NCI-H2196 (cell line): ENCODE results near the gene NHP2.
"Not testable (repeated sequence)": the region's sequence is repeated elsewhere in the genome, so short reads cannot be mapped to it uniquely, and the experiment has no call there.

Experiments used
- DNase-seq: peaks from one replicate; lab custom pipeline; 2025; ENCODE audit not compliant: unreplicated experiment; lab: John Stamatoyannopoulos, UW

Gene NHP2

DNA sequence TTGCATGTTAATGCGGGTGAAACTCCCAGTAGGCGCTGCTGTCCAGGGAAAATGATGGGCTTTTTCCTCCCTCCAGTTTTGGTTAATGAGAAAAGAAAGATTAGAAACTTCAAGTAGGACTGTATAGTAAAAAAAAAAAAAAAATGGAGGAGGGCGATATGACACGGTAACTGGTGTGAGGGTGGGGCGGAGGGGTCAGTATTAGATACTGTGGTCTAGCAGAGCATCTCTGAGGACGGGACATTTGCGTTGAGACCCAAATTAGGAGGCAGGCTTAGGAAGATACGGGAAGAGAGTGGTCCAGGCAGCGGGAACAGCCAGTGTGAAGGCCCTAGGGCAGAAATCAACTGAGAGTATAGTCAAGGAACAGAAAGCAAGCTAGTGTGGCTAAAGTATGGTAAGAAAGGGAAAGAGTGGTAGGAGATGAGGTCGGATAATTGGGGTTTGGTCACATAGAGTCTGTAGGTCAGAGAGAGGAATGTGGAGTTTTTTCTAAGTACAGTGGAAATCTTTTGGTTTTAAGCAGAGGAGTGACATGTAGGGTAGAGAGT, 22.2 kb downstream of the NHP2 start:
- no peak for DNase-seq

DNA sequence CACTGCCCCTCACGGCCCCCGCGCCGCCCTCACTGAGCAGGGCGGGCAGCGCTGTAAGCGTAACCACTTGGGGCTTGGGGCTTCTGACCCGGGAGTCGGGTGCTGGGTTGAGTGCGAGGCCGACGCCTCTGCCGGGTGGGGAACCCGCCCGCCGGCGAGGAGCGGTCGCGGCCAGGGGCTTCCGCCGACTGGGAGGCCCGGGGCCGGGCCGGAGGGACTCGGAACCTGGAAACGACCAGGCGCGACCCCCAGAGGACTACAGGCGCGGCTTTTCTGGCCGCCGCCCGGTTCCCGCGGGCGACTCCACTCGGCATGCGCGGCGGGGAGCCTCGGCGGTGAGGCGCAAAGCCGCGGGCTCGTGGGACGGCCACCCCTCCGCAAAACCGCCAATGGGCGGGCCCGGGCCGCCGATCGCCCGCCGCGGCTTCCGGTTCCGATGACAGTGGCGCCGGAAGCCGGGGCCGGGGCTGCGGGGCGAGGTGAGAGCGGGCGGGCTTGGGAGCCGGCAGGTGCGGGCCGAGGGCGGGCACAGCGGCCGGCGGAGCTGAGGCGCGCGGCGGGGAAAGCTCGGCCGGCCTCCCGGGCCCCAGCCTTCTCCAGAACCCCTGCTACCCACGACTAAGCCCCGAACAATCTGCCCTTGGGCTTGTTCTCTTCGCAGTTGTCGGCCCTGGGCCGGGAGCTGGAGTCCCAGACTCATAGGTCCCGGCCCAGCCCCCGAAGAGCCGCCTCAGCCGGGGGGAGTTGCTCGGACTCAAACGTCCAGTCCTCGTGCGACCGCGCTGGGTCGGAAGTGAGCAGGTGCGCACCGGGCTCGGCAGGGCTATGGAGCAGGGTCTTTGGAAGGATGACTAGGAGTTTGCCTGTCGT, 22.9 kb downstream of the NHP2 start, which contains the start of gene RMND5B:
TSS of gene RMND5B (plus strand) at position 439 of the 870 bp plus-strand sequence. CDS start 7,106 bp downstream, outside the sequence.
- peak; percentile 92 for DNase-seq

DNA sequence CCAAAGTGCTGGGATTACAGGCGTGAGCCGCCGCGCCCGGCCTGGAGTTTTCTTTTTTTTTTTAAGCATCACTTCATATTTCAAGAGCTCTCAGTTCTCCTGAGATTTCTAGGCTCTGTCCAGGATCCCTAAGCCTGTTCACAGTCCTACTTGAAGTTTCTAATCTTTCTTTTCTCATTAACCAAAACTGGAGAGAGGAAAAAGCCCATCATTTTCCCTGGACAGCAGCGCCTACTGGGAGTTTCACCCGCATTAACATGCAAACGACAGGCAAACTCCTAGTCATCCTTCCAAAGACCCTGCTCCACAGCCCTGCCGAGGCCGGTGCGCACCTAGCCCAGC, 23.5 kb downstream of the NHP2 start:
- not testable (repeated sequence) for DNase-seq

DNA sequence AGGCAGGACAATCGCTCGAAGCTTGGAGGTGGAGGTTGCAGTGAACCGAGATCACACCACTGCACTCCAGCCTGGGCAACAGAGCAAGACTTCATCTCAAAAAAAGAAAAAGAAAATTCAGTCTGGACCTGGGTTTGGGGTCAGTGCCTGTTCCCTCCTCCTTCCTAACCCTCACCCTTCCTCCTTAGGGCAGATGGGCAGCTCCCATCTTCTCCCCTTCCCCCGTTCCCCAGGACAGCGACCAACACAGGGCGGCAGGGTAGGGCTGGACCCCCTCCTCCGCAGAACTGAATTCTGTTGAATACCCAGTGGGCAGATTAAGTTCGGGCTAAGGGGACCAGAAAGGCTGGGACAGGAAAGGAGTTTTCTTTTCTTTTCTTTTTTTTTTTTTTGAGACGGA, 24.4 kb downstream of the NHP2 start:
- DNase-seq = no peak

DNA sequence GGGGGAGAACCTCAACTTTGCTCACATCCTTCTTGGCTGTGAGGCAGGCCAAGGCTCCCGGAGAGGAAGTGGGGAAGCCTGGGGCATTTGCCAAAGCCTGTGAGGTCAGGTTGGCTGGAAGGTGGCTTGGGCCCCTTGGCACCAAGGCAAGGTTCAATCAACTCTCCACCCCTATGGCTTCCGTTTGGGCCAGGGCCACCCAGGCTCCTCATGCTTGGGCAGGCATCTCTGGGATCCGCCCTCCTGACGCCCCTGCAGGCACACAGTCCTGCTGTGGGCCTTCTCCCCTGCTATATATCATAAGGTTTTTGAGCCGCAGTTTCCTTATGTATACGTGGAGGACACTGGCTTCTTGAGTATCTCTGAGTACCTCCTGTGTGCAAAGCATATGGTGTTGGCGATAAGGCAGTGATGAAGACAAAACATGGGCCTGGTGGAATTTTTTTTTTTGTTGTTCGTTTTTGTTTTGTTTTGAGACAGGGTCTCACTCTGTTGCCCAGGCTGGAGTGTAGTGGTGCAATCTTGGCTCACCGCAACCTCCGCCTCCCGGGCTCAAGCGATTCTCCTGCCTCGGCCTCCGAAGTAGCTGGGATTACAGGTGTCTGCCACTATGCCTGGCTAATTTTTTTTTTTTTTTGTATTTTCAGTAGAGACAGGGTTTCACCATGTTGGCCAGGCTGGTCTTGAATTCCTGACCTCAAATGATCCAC, 26.2 kb downstream of the NHP2 start:
- DNase-seq = not testable (repeated sequence)

DNA sequence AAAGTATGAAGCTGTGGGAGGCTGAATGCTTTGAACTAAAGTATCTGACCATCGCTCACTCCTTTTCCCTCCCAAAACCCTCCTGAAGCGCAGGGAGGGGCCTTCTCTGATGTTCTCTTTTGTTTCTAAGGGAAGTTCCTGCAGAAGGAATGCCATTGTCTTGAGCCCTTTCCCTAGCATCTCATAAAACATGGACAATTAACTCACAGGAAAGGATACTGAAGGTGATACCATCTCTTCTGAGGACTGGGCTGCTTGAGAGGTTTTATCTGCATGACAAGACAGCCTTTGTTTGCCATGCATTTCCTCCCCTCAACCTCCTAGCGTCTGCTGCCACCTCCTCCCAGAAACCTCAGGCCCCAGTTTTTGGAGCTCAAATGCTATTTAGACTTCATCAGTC, 27.1 kb downstream of the NHP2 start:
- no peak for DNase-seq

DNA sequence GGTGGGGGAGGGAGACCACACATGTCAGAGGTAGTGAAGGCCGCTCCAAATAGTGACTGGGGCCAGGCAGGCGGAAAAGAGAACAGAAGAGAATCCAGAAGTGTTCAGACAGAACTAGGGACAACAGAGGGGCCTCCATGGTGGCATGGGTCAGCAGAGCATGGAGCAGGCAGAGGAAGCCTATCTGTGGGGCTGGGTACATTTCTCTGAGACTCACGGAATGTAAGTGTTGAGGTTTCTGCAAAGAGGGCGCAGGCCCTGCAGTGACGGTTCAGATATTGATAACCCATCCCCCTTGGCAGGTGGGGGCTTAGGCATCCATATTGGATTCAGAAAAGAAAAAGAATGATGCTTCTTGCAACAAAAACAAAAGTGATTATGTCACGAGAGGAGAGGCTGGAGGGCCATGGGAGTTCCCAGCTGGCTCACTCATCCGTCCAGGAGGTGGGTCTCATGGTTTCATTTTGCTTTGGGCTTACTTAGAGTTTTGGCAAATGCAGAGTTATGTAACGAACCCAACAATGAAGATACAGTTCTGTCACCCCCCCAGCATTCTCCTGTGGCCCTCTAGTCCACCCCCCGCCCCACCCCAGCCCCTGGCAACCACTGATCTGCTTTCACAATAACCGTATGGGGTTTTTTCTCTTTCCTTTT, 28.3 kb downstream of the NHP2 start:
- no peak for DNase-seq

DNA sequence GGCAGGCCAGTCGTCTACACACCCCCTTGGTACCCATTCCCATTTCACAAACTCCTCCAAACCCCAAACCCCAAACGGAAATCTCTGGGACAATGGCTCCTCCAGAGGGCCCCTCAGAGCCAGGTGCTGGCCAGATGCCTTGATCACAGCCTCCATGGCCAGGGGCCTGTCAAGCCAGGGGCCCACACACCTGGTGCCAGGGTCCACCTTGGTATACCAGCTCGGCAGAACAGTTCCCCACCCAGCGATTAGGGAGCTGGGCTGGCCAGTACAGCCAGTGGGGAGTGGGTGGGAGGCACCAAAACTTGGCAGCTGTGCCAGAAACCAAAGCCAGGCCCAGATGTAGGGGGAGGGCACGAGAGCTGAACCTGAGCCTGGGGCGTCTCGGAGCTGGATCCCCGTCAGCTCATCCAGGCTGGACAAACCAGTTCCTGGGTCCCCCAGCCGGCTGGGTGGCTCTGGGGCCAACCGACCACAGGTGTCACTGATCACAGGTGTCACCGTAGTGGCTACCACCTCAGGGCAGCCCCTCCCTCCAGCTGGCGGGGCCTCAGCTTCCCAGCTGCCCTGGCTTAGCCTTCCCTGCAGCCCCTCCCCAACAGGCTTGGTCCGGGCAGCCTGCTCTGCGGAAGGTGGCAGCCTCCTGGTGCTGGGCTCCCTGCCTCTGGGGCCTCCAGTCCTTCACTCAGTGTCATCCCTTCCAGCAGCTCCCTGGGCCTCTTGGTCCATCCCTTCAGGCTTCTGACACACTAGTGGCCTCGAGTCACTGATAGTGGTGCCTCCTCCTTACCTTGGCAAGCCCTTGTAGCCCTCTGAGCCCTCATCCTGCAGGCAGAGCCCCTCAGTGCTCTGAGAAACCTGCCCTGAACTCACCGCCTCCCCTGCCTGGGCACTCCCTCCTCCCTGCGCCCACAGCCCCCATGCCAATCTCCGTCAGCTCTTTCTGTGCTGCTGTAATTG, 29.4 kb downstream of the NHP2 start:
- peak; percentile 31 for DNase-seq

DNA sequence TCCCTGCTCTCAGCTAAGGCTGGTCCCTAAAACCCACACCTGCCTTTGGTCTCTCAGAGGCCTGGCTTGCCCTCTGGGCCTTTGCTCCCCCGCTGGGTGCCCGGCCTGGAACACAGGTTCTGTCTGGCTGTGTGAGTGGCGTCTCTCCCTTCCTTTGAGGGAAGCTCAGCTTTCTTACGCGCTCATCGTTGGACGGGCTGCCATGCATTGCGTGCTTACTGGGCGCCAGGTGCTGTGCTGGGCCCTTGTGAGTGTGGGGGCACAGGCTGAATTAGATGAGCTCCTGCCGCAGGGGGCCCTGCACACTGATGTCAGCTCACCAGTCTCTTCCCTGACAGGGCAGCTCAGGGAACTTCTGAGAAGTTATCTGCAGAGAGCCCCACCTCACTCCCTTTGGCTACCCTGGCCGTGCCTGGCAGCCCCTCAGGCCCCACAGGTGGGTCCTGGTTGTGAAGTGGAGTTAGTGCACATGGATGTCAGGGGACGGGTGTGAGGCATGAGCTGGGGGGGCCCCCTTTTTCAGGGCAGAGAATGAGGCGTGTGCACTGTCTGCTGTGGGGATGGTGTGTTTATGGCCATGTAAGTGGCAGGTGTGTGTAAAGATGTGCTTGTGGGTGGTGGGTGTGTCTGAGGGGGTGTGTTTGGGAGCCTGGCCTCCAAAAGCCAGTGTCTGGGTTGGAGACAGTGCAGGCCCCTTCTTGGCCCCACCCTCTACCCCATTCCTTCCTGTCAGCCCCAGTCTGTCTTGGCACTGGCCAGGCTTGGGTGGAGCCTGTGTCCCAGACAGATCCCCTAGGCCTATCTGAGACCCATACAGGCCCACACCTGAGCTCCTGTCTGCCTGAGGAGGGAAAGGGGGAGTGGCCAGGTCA, 30.4 kb downstream of the NHP2 start:
- DNase-seq = peak; percentile 29

DNA sequence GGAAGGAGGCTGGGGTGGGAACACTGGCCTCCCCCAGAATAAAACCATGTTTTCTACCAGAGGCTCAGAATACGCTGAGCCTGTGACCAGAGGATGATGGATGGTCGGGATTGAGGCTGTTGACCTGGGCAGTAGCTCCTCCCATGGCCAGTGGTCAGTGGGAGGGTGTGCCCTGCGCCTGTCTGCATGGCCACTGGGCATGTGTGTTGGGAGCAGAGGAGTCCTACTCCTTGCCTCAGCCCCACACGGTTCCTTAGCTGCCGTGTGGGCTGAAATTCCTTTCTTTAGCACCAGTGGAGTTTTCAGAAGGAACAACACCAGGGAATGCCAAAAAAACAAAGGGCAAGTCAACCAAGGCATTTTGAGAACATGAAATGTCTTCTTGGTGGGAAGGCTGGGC, 31.3 kb downstream of the NHP2 start:
- no peak for DNase-seq

DNA sequence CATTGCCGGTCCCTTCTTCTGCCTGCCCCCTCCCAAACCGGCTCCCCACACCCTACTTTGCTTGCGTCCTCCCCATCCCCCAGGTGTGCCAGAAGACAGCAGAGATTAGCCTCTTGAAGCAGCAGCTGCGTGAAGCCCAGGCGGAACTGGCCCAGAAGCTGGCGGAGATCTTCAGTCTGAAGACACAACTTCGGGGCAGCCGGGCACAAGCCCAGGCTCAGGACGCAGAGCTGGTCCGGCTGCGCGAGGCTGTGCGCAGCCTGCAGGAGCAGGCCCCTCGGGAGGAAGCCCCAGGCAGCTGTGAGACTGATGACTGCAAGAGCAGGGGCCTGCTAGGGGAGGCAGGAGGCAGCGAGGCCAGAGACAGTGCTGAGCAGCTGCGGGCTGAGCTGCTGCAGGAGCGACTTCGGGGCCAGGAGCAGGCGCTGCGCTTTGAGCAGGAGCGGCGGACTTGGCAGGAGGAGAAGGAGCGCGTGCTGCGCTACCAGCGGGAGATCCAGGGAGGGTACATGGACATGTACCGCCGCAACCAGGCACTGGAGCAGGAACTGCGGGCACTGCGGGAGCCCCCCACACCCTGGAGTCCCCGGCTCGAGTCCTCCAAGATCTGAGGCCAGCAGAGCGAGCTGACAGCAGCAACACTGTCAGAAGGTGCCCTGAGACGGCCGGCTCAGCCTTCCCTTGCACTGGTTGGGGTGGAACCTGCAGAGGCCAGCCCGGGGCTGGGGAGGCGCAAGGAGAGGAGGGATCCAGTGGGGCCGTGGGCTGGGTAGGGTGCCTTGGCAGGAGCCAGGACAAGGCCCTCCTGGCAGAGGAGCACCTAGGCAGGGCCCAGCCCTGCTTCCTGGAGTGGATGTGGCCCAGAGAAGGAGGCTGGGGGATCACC, 32.1 kb downstream of the NHP2 start:
- DNase-seq = no peak

DNA sequence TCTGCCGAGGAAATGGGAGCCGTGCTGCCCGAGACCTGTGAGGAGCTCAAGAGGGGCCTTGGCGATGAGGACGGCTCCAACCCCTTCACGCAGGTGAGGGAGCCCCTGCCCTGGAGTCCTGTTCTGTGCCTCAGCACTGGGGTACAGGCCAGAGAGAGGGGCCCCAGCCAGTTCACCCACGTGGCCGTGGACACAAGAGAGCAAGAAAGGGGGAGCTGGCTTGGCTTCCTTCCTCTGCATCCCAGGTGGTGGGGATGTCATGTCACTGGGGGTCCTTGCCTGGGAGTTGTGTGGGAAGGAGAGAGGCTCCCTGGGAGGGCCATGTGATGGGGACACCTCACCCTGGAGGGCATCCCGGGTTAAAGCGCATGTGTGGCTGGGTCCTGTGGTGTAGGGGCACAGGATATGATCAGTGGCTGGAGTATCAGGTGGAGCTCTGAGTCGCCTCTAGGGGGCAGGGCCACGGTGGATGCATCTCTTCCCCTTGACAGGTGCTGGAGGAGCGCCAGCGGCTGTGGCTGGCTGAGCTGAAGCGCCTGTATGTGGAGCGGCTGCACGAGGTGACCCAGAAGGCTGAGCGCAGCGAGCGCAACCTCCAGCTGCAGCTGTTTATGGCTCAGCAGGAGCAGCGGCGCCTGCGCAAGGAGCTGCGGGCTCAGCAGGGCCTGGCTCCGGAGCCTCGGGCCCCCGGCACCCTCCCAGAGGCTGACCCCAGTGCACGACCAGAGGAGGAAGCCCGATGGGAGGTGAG, 32.9 kb downstream of the NHP2 start:
- DNase-seq = peak; percentile 97

DNA sequence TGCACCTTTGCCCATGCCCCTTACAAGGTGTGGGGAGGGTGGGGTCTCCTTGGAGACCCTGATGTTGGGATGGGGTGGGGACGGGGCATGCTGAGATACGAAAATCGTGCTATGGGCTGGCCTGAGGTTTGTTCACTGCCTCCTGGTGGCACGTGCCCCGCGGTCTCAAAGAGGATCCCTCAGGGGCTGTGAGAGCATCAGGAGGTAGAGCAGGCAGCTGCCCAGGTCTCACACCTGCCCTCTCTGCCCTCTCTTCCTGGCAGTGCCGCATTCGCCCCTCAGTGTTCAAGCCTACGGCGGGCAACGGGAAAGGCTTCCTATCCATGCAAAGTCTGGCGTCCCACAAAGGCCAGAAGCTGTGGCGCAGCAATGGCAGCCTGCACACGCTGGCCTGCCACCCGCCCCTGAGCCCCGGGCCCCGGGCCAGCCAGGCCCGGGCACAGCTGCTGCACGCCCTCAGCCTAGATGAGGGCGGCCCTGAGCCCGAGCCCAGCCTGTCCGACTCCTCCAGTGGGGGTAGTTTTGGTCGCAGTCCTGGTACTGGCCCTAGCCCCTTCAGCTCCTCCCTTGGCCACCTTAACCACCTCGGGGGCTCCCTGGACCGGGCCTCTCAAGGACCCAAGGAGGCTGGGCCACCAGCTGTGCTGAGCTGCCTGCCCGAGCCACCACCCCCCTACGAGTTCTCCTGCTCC, 33.6 kb downstream of the NHP2 start:
- no peak for DNase-seq

DNA sequence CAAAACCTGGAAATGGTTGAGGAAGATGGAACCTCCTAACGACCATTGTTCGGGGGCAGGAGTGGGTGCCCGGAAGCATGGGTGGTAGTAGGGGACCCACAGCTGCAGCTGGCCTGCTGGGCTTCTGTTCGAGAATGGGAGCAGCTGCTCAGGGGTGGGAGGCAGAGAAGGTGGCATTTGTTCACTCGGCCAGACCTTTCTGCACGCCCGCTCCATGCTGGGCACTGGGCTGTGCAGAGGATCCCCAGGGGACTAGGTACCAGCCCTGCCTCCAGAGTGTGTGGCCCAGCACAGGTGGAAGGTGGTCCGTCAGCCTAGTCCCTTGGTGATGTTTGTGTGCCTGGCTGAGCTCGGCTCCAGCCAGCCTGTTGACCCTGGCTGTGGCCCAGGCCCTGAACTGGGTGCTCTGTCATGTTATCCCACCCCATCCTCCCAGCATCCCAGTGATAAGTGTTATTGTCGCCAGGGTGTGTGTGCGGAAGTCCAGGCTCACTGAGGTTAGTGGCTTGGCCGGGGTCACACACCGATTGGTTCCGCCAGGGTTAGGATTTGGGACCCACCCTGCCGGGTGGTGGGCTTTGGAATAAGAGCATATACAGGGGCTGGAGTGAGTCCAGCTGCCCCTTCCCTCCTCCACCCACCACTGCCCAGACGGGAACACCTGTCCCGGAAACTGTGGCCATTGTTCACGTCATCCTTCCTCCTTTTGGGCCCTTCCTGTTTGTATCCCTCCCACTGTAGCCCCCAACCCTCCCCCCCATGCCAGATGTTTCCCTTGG, 35.6 kb downstream of the NHP2 start:
- DNase-seq = no peak

DNA sequence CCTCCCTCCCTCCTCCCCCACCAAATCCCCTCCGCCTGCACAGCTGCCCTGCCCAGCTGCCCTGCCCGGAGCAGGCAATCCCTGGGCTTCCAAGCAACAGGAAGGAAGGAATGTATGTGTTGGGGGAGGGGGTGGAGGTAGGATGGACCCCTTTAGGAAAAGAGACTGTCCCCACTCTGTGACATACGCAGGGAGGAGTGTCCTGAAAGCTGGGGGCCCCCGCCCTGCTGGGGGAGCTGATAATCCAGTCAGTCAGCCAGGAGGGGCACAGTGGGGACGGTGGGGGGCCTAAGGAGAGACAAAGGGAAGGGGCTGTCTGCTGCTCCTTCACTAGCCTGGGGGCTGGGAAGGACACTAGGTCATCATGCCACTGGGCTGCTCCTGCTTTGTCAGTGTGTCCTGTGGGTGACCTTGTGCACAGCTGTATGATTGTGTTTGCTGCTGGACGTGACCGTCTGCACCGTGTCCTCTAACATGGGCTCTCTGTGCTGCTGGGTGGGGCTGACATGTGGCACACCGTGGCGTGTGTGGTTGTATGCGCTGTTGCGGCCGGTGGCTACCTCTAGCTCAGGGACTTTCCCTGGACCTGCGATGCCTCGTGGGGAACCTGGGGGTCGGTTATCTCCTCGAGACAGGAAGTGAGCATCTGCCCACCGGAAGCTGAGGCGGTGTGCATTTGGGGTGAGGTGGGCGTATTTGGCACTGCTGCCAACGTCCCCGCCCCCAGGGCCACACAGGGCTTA, 37.4 kb downstream of the NHP2 start:
- no peak for DNase-seq

DNA sequence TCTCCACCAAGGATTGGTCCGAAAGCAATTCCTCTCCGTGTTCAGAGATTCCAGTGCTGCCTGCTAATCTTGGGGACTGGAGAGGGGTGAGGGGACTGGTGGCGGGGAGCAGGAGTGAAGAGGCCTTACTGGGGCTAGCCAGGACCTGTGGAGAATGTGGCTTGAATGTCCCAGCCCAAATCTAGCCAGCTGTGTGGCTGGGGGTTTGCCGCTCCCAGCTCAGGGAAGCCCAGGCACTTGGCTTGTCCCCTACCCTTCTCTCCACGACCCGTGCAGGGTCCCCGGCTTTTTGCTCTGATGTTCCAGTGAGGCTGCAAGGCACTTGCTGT, 37.9 kb downstream of the NHP2 start:
- no peak for DNase-seq
